Measurements from ENCODE around the gene SLC48A1.

The SLC48A1 gene

GRCh38 chr12:47779301-47779942 is 6.4 kb downstream of the SLC48A1 start:
- DNase-seq = peak; percentile 95

DNA sequence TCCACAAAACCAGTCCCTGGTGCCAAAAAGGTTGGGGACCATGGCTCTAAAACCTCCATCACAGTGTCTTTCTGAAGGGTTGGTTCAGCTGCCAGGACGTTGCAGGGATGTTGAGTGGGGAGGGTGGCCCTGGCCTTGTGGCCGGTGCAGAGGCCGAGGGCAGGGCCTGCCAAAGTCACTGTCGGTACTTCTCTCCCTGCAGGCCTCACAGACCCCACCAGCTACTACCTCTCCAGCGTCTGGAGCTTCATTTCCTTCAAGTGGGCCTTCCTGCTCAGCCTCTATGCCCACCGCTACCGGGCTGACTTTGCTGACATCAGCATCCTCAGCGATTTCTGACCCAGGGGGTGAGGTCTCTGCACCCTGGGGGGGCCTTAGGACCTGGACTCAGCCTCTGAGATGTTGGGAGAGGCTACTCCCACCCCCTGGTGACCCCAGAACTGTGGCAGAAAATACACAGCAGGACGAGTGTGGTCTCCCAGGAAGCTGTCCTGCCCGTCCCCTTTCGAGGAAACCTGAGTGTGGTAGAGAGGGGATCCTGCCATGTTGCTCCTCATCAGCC is 7.0 kb downstream of the SLC48A1 start:
- DNase-seq = no peak

GRCh38 chr12:47781479-47782371 is 8.7 kb downstream of the SLC48A1 start:
- DNase-seq = no peak

GRCh38 chr12:47782372-47782770 is 9.3 kb downstream of the SLC48A1 start:
- DNase-seq = no peak

DNA sequence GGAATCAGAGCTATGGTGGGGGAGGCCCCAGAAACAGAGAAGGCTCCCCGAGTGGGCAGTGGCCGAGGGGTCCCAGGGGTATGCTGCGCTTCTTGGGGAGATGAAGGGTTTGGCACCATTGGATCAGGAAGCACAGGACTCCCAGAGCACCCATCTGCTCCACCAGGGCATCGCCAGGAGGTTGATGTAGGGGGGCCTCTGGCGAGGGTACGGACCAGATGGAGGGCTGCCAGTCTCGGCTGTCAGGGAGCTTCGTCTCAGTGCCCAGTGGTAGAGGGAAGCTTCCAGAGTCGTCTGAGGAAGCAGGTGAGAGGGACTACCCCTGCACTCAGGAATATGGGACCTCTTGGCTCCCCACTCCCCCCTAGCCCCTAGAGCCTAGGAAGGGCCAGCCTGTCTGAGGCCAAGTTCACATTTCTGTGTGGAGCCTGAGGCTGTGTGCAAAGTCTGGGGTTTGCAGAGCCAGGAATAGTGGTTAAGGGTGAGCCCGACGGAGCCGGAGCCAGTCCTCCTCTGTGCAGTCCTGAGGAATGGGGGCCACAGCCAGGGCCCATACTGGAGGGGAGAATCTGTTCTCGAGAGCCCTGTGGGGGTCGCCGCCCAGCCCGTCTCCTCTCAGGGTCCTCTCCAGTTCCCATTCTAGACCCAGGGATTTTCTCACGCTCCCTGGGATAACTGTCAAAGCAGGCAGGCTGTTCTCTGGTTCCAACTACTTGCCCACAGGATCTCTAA is 10.2 kb downstream of the SLC48A1 start:
- DNase-seq = no peak

DNA sequence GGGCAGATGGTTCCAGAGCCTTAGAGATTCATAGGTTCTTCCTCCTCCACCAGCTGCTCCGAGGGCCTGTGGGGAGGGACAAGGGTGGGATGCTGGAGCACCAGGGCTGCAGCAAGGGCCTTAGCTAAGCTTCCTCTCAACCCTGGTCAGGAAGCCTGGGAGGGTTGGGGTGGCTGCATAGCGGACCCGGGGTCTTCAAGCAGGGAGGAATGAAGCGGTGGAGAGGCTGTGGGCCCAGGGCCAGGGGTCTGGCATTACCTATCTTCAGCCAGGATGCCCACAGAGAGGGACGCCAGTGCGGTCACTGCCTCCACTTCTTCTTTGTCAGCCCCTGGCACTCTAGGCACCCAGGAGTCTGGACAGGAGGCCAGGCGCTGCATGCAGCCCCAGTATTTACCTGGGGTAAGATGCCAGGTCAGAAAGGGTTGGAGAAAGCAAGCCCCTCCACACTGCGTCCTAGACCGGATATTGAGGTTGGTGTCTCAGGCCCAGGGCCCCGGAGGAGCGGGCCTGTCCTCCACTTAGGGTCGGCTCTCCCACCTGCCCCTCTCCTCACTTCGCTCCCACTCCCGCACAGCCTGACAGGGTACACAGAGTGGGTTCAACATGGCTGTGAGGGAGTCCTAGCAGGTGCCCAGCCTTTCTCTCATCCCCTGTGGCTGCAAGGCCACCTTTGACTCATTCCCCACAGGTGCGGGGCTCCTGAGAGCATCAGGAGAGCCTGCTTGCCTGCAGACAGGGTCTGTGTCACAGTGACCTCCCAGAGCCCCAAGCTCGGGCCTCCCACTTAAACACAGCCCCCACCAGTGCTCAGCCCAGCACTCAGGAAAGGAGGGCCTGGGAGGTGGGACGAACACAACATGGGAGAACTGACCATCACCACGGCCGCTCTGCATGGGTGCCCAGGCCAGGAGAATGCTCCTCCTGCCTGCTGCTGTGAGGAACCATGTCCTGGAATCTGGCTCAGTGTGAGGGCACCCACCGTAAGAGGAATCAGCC is 11.1 kb downstream of the SLC48A1 start:
- no peak for DNase-seq

- DNase-seq = no peak
Observed at GRCh38 chr12:47785036-47785886, 12.2 kb downstream of the SLC48A1 start.

DNA sequence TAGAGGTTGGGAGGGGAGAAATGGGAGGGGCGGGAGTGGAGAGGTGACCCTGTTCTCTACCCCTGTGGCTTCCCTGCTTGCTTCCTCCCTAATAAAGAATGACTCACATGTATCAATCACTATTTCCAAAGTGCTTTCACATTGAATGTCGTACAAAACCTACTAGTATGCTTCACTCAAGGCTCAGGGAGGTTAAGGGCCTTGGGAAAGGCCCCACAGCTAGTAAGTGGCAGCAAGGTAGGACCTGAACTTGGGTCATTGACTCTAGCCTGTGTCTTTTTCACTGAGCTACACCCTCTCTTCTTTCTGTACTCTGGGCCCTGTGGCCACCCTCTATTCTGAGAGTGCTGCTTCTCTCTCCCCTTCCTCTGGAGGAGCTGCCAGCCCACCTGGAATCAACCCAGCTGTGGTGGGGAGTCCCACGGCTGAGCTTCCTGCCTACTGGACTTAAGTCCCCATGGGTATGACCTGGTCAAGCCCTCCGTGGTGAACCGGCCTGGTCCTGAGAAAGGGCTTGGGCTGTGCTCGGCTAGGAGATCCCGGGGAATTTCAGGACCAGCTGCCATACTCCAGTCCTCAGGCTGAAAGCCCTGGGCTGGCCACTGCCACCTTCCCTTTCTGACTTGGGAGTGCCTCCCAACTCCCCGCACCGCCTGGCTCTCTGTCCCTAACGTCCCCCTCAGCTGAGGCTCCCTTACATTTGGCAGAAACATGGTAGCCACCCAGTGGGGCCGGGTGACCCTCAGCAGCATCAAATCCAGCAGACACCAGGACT is 13.0 kb downstream of the SLC48A1 start:
- DNase-seq = no peak

GRCh38 chr12:47786662-47787280 is 13.7 kb downstream of the SLC48A1 start:
- no peak for DNase-seq

DNA sequence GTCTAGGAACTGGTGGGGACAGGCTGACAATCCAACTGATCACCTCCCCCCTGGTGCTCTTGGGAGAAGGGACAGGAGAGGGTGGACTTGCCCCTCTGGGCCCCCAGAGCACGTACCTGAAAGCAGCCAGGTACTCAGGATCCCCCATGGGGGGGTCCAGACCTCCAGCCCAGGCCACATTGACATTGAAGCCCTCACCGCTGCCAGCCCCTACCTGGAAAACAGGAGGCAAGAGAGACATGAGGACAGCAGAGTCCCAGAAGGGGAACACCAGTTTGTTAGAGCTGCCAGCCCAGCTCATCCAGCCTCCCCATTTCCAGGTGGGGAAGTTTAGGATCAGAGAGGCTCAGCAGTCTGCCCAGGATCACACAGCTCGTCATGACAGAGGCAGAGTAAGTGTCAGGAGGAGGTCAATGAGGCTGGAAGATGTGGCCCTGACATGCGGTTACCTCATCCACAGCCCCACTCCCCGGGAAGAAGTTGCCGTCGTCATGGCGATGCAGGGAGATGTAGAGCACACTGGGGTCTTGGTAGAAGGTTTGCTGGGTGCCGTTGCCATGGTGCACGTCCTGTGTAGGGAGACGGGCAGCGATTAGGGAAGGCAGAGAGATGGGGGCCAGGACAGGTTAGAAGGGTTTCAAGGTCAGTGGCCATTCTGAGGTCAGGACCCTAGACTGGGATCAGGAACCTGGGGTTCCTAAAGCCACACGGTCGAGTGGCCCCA is 14.7 kb downstream of the SLC48A1 start:
- DNase-seq = no peak

- no peak for DNase-seq
Observed at GRCh38 chr12:47789141-47789540, 16.1 kb downstream of the SLC48A1 start.

- no peak for DNase-seq
Observed at GRCh38 chr12:47789712-47790489, 16.9 kb downstream of the SLC48A1 start.

- no peak for DNase-seq
Observed at GRCh38 chr12:47790676-47791350, 17.8 kb downstream of the SLC48A1 start.

DNA sequence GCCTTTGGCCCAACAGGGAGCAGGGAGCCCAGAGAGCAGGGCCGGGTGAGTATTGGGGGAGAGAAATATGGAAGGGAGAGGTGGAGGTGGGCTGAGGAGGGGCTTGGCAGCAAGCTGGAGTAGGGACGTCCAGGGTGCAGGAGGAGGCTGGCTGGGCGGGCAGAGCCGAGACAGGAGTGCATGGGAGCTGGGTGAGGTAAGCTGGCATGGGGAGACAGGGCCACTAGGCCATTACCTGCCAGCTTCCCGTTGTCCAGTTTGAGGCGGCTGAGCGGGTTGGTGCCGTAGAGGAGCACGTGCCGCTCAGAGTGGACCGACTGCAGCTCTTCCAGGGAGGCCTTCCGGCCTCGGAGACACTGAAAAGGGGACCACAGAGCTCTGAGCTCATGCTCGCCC is 18.3 kb downstream of the SLC48A1 start:
- DNase-seq = no peak

DNA sequence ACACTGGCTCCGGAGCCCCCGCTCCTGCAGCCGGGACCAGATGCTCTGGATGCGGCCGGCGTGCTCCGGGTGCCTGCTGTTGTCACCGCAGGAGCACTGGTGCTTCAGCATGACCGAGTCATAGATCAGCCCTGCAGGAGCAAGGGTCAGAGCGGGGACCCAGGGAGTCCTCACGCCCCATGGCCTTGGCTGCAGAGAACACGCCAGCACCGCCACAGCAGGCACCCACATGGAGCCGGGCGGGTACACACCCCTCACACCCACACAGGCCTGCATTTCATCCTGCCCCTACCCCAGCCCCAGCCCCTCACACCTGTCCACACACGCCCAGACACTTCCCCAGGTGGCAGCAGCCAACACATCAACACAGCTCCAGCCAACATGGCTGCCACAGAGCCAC is 18.8 kb downstream of the SLC48A1 start:
- no peak for DNase-seq

- no peak for DNase-seq
Observed at GRCh38 chr12:47793015-47793681, 20.1 kb downstream of the SLC48A1 start.

- no peak for DNase-seq
Observed at GRCh38 chr12:47794679-47795078, 21.6 kb downstream of the SLC48A1 start.

Measured in midbrain (tissue), 1 donor.